AG04449 (cell line): ENCODE measurements around the gene SLC35B2.
A peak's percentile ranks its signal among the peaks of the same experiment; 100 is the strongest.

Experiments used
- CTCF ChIA-PET: fragments of 350-600 bp; formaldehyde crosslinking; extraction: SDS; loops from one replicate; lab custom pipeline; 2021; ENCODE audit warnings: antibody characterized with exemption; lab: Yijun Ruan, JAX
- POLR2A ChIA-PET: fragments of 400-600, 350-600 bp; formaldehyde crosslinking; extraction: SDS; loops from one replicate; lab custom pipeline; 2020; ENCODE audit warnings: antibody characterized with exemption, inconsistent platforms; lab: Yijun Ruan, JAX
- DNase-seq: peaks from one replicate; pipeline ENCODE4 v3.0.0-alpha.2; 2010; ENCODE audit warnings: low read depth, low spot score
- H3K4me3 ChIP-seq: 2 replicates; pipeline ENCODE4 v1.5.1; 2011; ENCODE audit warnings: low read depth, mild to moderate bottlenecking, control low read depth, low read length
- CTCF ChIP-seq: IDR thresholded peaks from one replicate; pipeline ENCODE4 v1.5.1; 2011; ENCODE audit warnings: mild to moderate bottlenecking, moderate library complexity, low read length, control low read depth, inconsistent platforms; ENCODE audit not compliant: insufficient read depth; ENCODE audit errors: missing control alignments

The SLC35B2 gene

GRCh38 chr6:44249082-44249748 is 8.1 kb downstream of the SLC35B2 start:
- POLR2A ChIA-PET = interaction anchor here (4.4 kb wide), 1 partner anchor 7 kb away, joined by 109 read pairs; the partner anchor contains the start of gene SLC35B2
- DNase-seq = no peak
- TF ChIP-seq CTCF = no peak
- CTCF ChIA-PET = interaction anchor here (1.5 to 8.1 kb wide), 5 partner anchors 7 to 152 kb away, joined by 3 to 135 read pairs (median 5); partner anchors contain the start of gene SLC35B2
- H3K4me3 ChIP-seq = peak overlapping the region; percentile 99

GRCh38 chr6:44248579-44248978 is 8.7 kb downstream of the SLC35B2 start:
- TF ChIP-seq CTCF = no peak
- H3K4me3 ChIP-seq = peak overlapping the region; percentile 99
- no peak for DNase-seq
- CTCF ChIA-PET = interaction anchor here (1.4 to 8.1 kb wide), 7 partner anchors 8 to 152 kb away, joined by 3 to 135 read pairs (median 5); partner anchors contain the start of gene SLC35B2
- POLR2A ChIA-PET = interaction anchor here (4.4 kb wide), 1 partner anchor 7 kb away, joined by 109 read pairs; the partner anchor contains the start of gene SLC35B2

- CTCF ChIA-PET = interaction anchor here (1.4 to 8.1 kb wide), 6 partner anchors 9 to 151 kb away, joined by 3 to 135 read pairs (median 6); partner anchors contain the start of genes SLC29A1 and SLC35B2
- TF ChIP-seq CTCF = no peak
- no peak for DNase-seq
- H3K4me3 ChIP-seq = peak overlapping the region; percentile 99
- POLR2A ChIA-PET = interaction anchor here (0.6 to 4.4 kb wide), 13 partner anchors 8 to 621 kb away, joined by 3 to 109 read pairs (median 6); partner anchors contain the start of genes GTPBP2, SLC29A1 and SLC35B2
These were observed 9.7 kb downstream of the SLC35B2 start for GRCh38 chr6:44247338-44248302.

GRCh38 chr6:44246663-44247337 is 10.5 kb downstream of the SLC35B2 start, which contains the start of gene HSP90AB1:
Gene HSP90AB1 (plus strand): TSS chr6:44247101. CDS start chr6:44248630, 1,529 bp downstream.
- TF ChIP-seq CTCF = no peak
- ChIA-PET POLR2A (interaction anchor here (0.5 to 4.4 kb wide), 16 partner anchors 9 to 620 kb away, joined by 3 to 109 read pairs (median 5); partner anchors contain the start of genes GTPBP2, SLC29A1 and SLC35B2), CTCF (interaction anchor here (1.7 to 8.1 kb wide), 4 partner anchors 10 to 74 kb away, joined by 8 to 135 read pairs (median 30); partner anchors contain the start of genes SLC29A1 and SLC35B2)
- peak within 1 kb of the TSS; percentile 99 for H3K4me3 ChIP-seq
- DNase-seq = peak; percentile 96

GRCh38 chr6:44245912-44246662 is 11.2 kb downstream of the SLC35B2 start:
- peak; percentile 42 for TF ChIP-seq CTCF
- CTCF ChIA-PET = interaction anchor here (0.8 to 8.1 kb wide), 8 partner anchors 9 to 73 kb away, joined by 3 to 135 read pairs (median 6); partner anchors contain the start of genes SLC29A1 and SLC35B2
- no peak for DNase-seq
- H3K4me3 ChIP-seq = peak overlapping the region; percentile 99
- POLR2A ChIA-PET = interaction anchor here (0.5 to 4.4 kb wide), 15 partner anchors 8 to 617 kb away, joined by 3 to 109 read pairs (median 6); partner anchors contain the start of genes GTPBP2, SLC29A1 and SLC35B2
